HAP-1 (cell line): ENCODE results near the gene PAEP.

ENCODE experiments used
- DNase-seq, 2 experiments: peaks; one replicate each; pipeline ENCODE4 v3.0.0-alpha.2; 2016 to 2020; ENCODE audit warnings: low spot score in 2 of 2
- H3K27me3 ChIP-seq: fragments of 250-450 bp; sonication (Bioruptor Pico); 2 replicates; pipeline ENCODE4 v1.5.1; 2020; ENCODE audit warnings: low read depth, mild to moderate bottlenecking, moderate library complexity
- H3K36me3 ChIP-seq: fragments of 250-450 bp; sonication (Bioruptor Pico); replicated peaks from 2 replicates; pipeline ENCODE4 v1.5.1; 2020; ENCODE audit warnings: mild to moderate bottlenecking
- H3K4me1 ChIP-seq: fragments of 250-450 bp; sonication (Bioruptor Pico); 2 replicates; pipeline ENCODE4 v1.5.1; 2020; ENCODE audit warnings: mild to moderate bottlenecking
- H3K4me3 ChIP-seq: fragments of 250-450 bp; sonication (Bioruptor Pico); 2 replicates; pipeline ENCODE4 v1.5.1; 2020; ENCODE audit warnings: mild to moderate bottlenecking, moderate library complexity
- H3K9me3 ChIP-seq: fragments of 250-450 bp; sonication (Bioruptor Pico); 2 replicates; pipeline ENCODE4 v1.5.1; 2020; ENCODE audit warnings: mild to moderate bottlenecking, moderate library complexity
- in situ Hi-C: fragments of 300-500 bp; cut with MboI; formaldehyde crosslinking; loops from 3 replicates; pipeline ENCODE4 v1.14.3; 2020; ENCODE audit warnings: low sequenced_read_pairs, inconsistent platforms, mixed read lengths

The PAEP gene

GRCh38 chr9:135568026-135568425 lies 6.5 kb downstream of the PAEP start:
- no peak overlapping the region for H3K4me3 ChIP-seq
- no peaks in the 10 kb centered on the region for H3K27me3 ChIP-seq
- in situ Hi-C loops = no loop called here
- 0 out of 2 replicates have a peak, but pooled peaks cover 2% of the 10 kb centered on the region for H3K9me3 ChIP-seq
- H3K4me1 ChIP-seq = no peaks in the 10 kb centered on the region
- no peak for DNase-seq
- no peaks in the 10 kb centered on the region for H3K36me3 ChIP-seq

GRCh38 chr9:135570456-135570855 lies 8.9 kb downstream of the PAEP start:
- H3K27me3 ChIP-seq = no peaks in the 10 kb centered on the region
- in situ Hi-C loops = no loop called here
- DNase-seq = no peak
- no peaks in the 10 kb centered on the region for H3K36me3 ChIP-seq
- 0 out of 2 replicates have a peak, but pooled peaks cover 2% of the 10 kb centered on the region for H3K9me3 ChIP-seq
- no peak overlapping the region for H3K4me3 ChIP-seq
- no peaks in the 10 kb centered on the region for H3K4me1 ChIP-seq

GRCh38 chr9:135572233-135572632 lies 10.7 kb downstream of the PAEP start:
- Histone ChIP-seq H3K9me3 (0 out of 2 replicates have a peak, but pooled peaks cover 2% of the 10 kb centered on the region), H3K36me3 (no peaks in the 10 kb centered on the region), H3K4me1 (no peaks in the 10 kb centered on the region), H3K4me3 (no peak overlapping the region), H3K27me3 (no peaks in the 10 kb centered on the region)
- no peak for DNase-seq
- in situ Hi-C loops = no loop called here

- no peaks in the 10 kb centered on the region for H3K27me3 ChIP-seq
- no peak overlapping the region for H3K4me3 ChIP-seq
- H3K9me3 ChIP-seq = 0 out of 2 replicates have a peak, but pooled peaks cover 2% of the 10 kb centered on the region
- no peaks in the 10 kb centered on the region for H3K4me1 ChIP-seq
- no peak for DNase-seq
- in situ Hi-C loops = no loop called here
- no peaks in the 10 kb centered on the region for H3K36me3 ChIP-seq
Observed at GRCh38 chr9:135573124-135573523, 11.6 kb downstream of the PAEP start.

GRCh38 chr9:135574331-135574730 lies 12.8 kb downstream of the PAEP start:
- no peaks in the 10 kb centered on the region for H3K4me1 ChIP-seq
- H3K4me3 ChIP-seq = no peak overlapping the region
- no peaks in the 10 kb centered on the region for H3K27me3 ChIP-seq
- DNase-seq = no peak
- in situ Hi-C loops = no loop called here
- H3K9me3 ChIP-seq = no peaks in the 10 kb centered on the region
- H3K36me3 ChIP-seq = no peaks in the 10 kb centered on the region

GRCh38 chr9:135574943-135575342 lies 13.4 kb downstream of the PAEP start:
- Histone ChIP-seq H3K27me3 (no peaks in the 10 kb centered on the region), H3K9me3 (no peaks in the 10 kb centered on the region), H3K4me1 (no peaks in the 10 kb centered on the region), H3K4me3 (no peak overlapping the region), H3K36me3 (no peaks in the 10 kb centered on the region)
- no peak for DNase-seq
- in situ Hi-C loops = no loop called here

GRCh38 chr9:135575995-135576631 lies 14.6 kb downstream of the PAEP start:
- no peaks in the 10 kb centered on the region for H3K27me3 ChIP-seq
- H3K36me3 ChIP-seq = no peaks in the 10 kb centered on the region
- no peak overlapping the region for H3K4me3 ChIP-seq
- H3K4me1 ChIP-seq = no peaks in the 10 kb centered on the region
- no peak for DNase-seq
- in situ Hi-C loops = no loop called here
- H3K9me3 ChIP-seq = no peaks in the 10 kb centered on the region

- in situ Hi-C loops = no loop called here
- Histone ChIP-seq H3K9me3 (no peaks in the 10 kb centered on the region), H3K27me3 (no peaks in the 10 kb centered on the region), H3K4me3 (no peak overlapping the region), H3K36me3 (no peaks in the 10 kb centered on the region), H3K4me1 (no peaks in the 10 kb centered on the region)
- no peak for DNase-seq
Observed at GRCh38 chr9:135577256-135577655, 15.7 kb downstream of the PAEP start.

- Histone ChIP-seq H3K4me1 (no peaks in the 10 kb centered on the region), H3K9me3 (no peaks in the 10 kb centered on the region), H3K36me3 (no peaks in the 10 kb centered on the region), H3K4me3 (no peak overlapping the region), H3K27me3 (no peaks in the 10 kb centered on the region)
- in situ Hi-C loops = no loop called here
- no peak for DNase-seq
Observed at GRCh38 chr9:135579356-135579755, 17.8 kb downstream of the PAEP start.

GRCh38 chr9:135579889-135580660 lies 18.5 kb downstream of the PAEP start:
- H3K4me3 ChIP-seq = no peak overlapping the region
- H3K36me3 ChIP-seq = no peaks in the 10 kb centered on the region
- H3K4me1 ChIP-seq = no peaks in the 10 kb centered on the region
- H3K27me3 ChIP-seq = no peaks in the 10 kb centered on the region
- DNase-seq = no peak
- in situ Hi-C loops = no loop called here
- H3K9me3 ChIP-seq = no peaks in the 10 kb centered on the region

GRCh38 chr9:135580664-135581380 lies 19.3 kb downstream of the PAEP start:
- Histone ChIP-seq H3K27me3 (no peaks in the 10 kb centered on the region), H3K4me3 (no peak overlapping the region), H3K36me3 (no peaks in the 10 kb centered on the region), H3K9me3 (no peaks in the 10 kb centered on the region), H3K4me1 (no peaks in the 10 kb centered on the region)
- in situ Hi-C loops = no loop called here
- DNase-seq = no peak

- in situ Hi-C loops = no loop called here
- H3K27me3 ChIP-seq = no peaks in the 10 kb centered on the region
Observed at GRCh38 chr9:135581636-135582426, 20.3 kb downstream of the PAEP start.

GRCh38 chr9:135582541-135582940 lies 21.0 kb downstream of the PAEP start:
- H3K27me3 ChIP-seq = no peaks in the 10 kb centered on the region
- no peak for DNase-seq
- H3K36me3 ChIP-seq = no peaks in the 10 kb centered on the region
- H3K4me3 ChIP-seq = no peak overlapping the region
- no peaks in the 10 kb centered on the region for H3K4me1 ChIP-seq
- H3K9me3 ChIP-seq = no peaks in the 10 kb centered on the region
- in situ Hi-C loops = no loop called here

More at GRCh38 chr9:135581636-135582426, 20.3 kb downstream of the PAEP start:
- no peak overlapping the region for H3K4me3 ChIP-seq
- H3K4me1 ChIP-seq = no peaks in the 10 kb centered on the region
- no peaks in the 10 kb centered on the region for H3K9me3 ChIP-seq
- H3K36me3 ChIP-seq = no peaks in the 10 kb centered on the region
- DNase-seq = no peak
